Esophagus muscularis mucosa (tissue), 4 donors: ENCODE results near the gene SLC35F5. TPM values are rescaled to one million over a fixed set of nuclear protein-coding genes. Genes with fewer than 3 reads are reported as not detected.
"Not testable (repeated sequence)": the region's sequence is repeated elsewhere in the genome, so short reads cannot be mapped to it uniquely, and the experiment has no call there.

ENCODE experiments used
- DNase-seq: peaks from one replicate; pipeline ENCODE4 v3.0.0-alpha.2; 2017; ENCODE audit errors: extremely low spot score
- H3K27ac ChIP-seq, 4 donors: fragments of 200-600 bp; sonication (generic); replicated peaks in 1 of 4; 1 replicate in 3 of 4; 2 replicates in 1 of 4; pipeline ENCODE4 v1.5.1; 2016 to 2019; ENCODE audit warnings: mild to moderate bottlenecking in 1 of 4
- H3K27me3 ChIP-seq, 4 donors: fragments of 200-600 bp; sonication (generic); one replicate each; pipeline versions ENCODE4 v1.5.1 to v1.6.0; 2016 to 2019
- H3K36me3 ChIP-seq, 4 donors: fragments of 200-600 bp; sonication (generic); one replicate each; pipeline ENCODE4 v1.5.1; 2016 to 2019
- H3K4me1 ChIP-seq, 4 donors: fragments of 200-600 bp; sonication (generic); one replicate each; pipeline ENCODE4 v1.5.1; 2016 to 2019
- H3K4me3 ChIP-seq, 4 donors: fragments of 200-600 bp; sonication (generic); 1 replicate in 2 of 4; 2 replicates in 2 of 4; pipeline ENCODE4 v1.5.1; 2016 to 2019; ENCODE audit warnings: mild to moderate bottlenecking in 4 of 4, moderate library complexity in 1 of 4
- H3K9me3 ChIP-seq, 4 donors: fragments of 200-600 bp; sonication (generic); 1 replicate in 3 of 4; 2 replicates in 1 of 4; pipeline ENCODE4 v1.5.1; 2016 to 2019
- CTCF ChIP-seq, 3 experiments: fragments of 200-600 bp in 2 of 3; fragments of 450-650 bp in 1 of 3; sonication (generic) in 2 of 3; IDR thresholded peaks; one replicate each; pipeline ENCODE4 v1.5.1; 2017 to 2019; ENCODE audit warnings: antibody characterized with exemption in 3 of 3, mild to moderate bottlenecking in 2 of 3, moderate library complexity in 1 of 3
- EP300 ChIP-seq: sonication (generic); formaldehyde crosslinking; IDR thresholded peaks from one replicate; pipeline ENCODE4 v1.6.1; 2017; ENCODE audit warnings: antibody characterized with exemption
- POLR2A ChIP-seq: fragments of 450-650 bp; IDR thresholded peaks from one replicate; pipeline ENCODE4 v1.6.1; 2017; ENCODE audit warnings: antibody characterized with exemption, moderate library complexity, mild to moderate bottlenecking, low read depth
- POLR2AphosphoS5 ChIP-seq, 2 donors: sonication (generic); formaldehyde crosslinking; IDR thresholded peaks; one replicate each; pipeline ENCODE4 v1.6.1; 2017; ENCODE audit warnings: antibody characterized with exemption in 2 of 2
- WGBS: methylation state at CpG from one replicate; pipeline ENCODE4 v1.1.5; 2018; 5-methylcytosine and 5-hydroxymethylcytosine counted together
- intact Hi-C: fragments of 100-400 bp; cut with DNase I; formaldehyde crosslinking; loops from one replicate; pipeline ENCODE4 v1.15.1; 2023
- total RNA-seq, 4 donors: library from RNA; depleted of rRNA; stranded (reverse); fragments of >200 nt; gene quantifications; one replicate each; pipeline versions ENCODE4 v1.1.0 to v1.2.1, GENCODE V29; 2016

Gene SLC35F5
- total RNA-seq, 4 donors from 2014 or later, result 40.9 to 53.2 (median 48.0) TPM

GRCh38 chr2:113777371-113777770 lies 20.9 kb upstream of the SLC35F5 start:
- DNase-seq, result no peak
- H3K27ac ChIP-seq, result no peak overlapping the region
- no peaks in the 10 kb centered on the region for H3K36me3 ChIP-seq
- no peak for TF ChIP-seq POLR2A
- TF ChIP-seq EP300, result no peak
- no peak for TF ChIP-seq CTCF (IDR thresholded peaks at IDR 0.05)
- TF ChIP-seq POLR2AphosphoS5 (IDR thresholded peaks at IDR 0.05), result no peak
- no peaks in the 10 kb centered on the region for H3K9me3 ChIP-seq
- intact Hi-C loops, result no loop called here
- H3K27me3 ChIP-seq, result no peaks in the 10 kb centered on the region
- no peaks in the 10 kb centered on the region for H3K4me1 ChIP-seq
- H3K4me3 ChIP-seq, result no peak overlapping the region
- 98% methylated on average over 3 of the region's 3 CpGs for WGBS

- Histone ChIP-seq H3K4me3 (no peak overlapping the region), H3K4me1 (no peaks in the 10 kb centered on the region), H3K9me3 (no peaks in the 10 kb centered on the region), H3K27me3 (no peaks in the 10 kb centered on the region), H3K36me3 (no peaks in the 10 kb centered on the region), H3K27ac (no peak overlapping the region)
- no peak for TF ChIP-seq POLR2AphosphoS5 (IDR thresholded peaks at IDR 0.05)
- intact Hi-C loops, result no loop called here
- no peak for DNase-seq
- WGBS, result 62% methylated on average over 4 of the region's 4 CpGs
These were observed 20.5 kb upstream of the SLC35F5 start for GRCh38 chr2:113776949-113777348.

GRCh38 chr2:113774616-113775015 lies 18.2 kb upstream of the SLC35F5 start:
- DNase-seq, H3K27me3 ChIP-seq, intact Hi-C loops, H3K4me3 ChIP-seq, H3K4me1 ChIP-seq, H3K9me3 ChIP-seq, H3K27ac ChIP-seq, H3K36me3 ChIP-seq: not testable (repeated sequence)
- 76% methylated on average over 6 of the region's 6 CpGs for WGBS

GRCh38 chr2:113770929-113771328 lies 14.5 kb upstream of the SLC35F5 start:
- 85% methylated on average over 3 of the region's 3 CpGs for WGBS
- Histone ChIP-seq H3K4me3 (no peak overlapping the region), H3K36me3 (no peaks in the 10 kb centered on the region), H3K27me3 (no peaks in the 10 kb centered on the region), H3K9me3 (no peaks in the 10 kb centered on the region), H3K4me1 (no peaks in the 10 kb centered on the region), H3K27ac (no peak overlapping the region)
- intact Hi-C loops, result no loop called here
- TF ChIP-seq POLR2AphosphoS5 (IDR thresholded peaks at IDR 0.05) (no peak), CTCF (IDR thresholded peaks at IDR 0.05) (no peak), EP300 (no peak), POLR2A (no peak)
- DNase-seq, result no peak

GRCh38 chr2:113769555-113769954 lies 13.1 kb upstream of the SLC35F5 start:
- Histone ChIP-seq H3K27me3 (no peaks in the 10 kb centered on the region), H3K36me3 (no peaks in the 10 kb centered on the region), H3K4me1 (no peaks in the 10 kb centered on the region), H3K27ac (no peak overlapping the region), H3K4me3 (no peak overlapping the region), H3K9me3 (no peaks in the 10 kb centered on the region)
- intact Hi-C loops, result no loop called here
- no peak for TF ChIP-seq EP300
- WGBS, result 87% methylated on average over 3 of the region's 3 CpGs
- DNase-seq, result no peak

- H3K36me3 ChIP-seq, result no peaks in the 10 kb centered on the region
- 92% methylated on average over 1 of the region's 1 CpG for WGBS
- no peak overlapping the region for H3K4me3 ChIP-seq
- H3K9me3 ChIP-seq, result no peaks in the 10 kb centered on the region
- H3K27me3 ChIP-seq, result no peaks in the 10 kb centered on the region
- DNase-seq, result no peak
- TF ChIP-seq CTCF (IDR thresholded peaks at IDR 0.05) (no peak), POLR2A (no peak), POLR2AphosphoS5 (IDR thresholded peaks at IDR 0.05) (no peak)
- intact Hi-C loops, result no loop called here
- H3K27ac ChIP-seq, result no peak overlapping the region
- no peaks in the 10 kb centered on the region for H3K4me1 ChIP-seq
These were observed 12.3 kb upstream of the SLC35F5 start for GRCh38 chr2:113768770-113769169.
